C4-2B (cell line): ENCODE results near the gene EEF1A2.

Experiments used
- H3K27ac ChIP-seq: fragments of 450-650 bp; 2 replicates; pipeline ENCODE4 v1.5.1; 2017
- ZFX ChIP-seq: fragments of 450-650 bp; IDR thresholded peaks from 2 replicates; pipeline ENCODE4 v1.6.1; 2017
- TF ChIP-seq, protein P1 (sequence below): fragments of 450-650 bp; conservative IDR thresholded peaks from 2 replicates; pipeline ENCODE4 v1.5.1; 2017; ENCODE audit warnings: mild to moderate bottlenecking

EEF1A2 gene

GRCh38 chr20:63531686-63532448 lies 33.0 kb upstream of the EEF1A2 start:
- TF ChIP-seq, protein P1, sequence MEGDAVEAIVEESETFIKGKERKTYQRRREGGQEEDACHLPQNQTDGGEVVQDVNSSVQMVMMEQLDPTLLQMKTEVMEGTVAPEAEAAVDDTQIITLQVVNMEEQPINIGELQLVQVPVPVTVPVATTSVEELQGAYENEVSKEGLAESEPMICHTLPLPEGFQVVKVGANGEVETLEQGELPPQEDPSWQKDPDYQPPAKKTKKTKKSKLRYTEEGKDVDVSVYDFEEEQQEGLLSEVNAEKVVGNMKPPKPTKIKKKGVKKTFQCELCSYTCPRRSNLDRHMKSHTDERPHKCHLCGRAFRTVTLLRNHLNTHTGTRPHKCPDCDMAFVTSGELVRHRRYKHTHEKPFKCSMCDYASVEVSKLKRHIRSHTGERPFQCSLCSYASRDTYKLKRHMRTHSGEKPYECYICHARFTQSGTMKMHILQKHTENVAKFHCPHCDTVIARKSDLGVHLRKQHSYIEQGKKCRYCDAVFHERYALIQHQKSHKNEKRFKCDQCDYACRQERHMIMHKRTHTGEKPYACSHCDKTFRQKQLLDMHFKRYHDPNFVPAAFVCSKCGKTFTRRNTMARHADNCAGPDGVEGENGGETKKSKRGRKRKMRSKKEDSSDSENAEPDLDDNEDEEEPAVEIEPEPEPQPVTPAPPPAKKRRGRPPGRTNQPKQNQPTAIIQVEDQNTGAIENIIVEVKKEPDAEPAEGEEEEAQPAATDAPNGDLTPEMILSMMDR, result no peak
- TF ChIP-seq ZFX, result no peak

GRCh38 chr20:63530788-63531160 lies 31.9 kb upstream of the EEF1A2 start:
- TF ChIP-seq, protein P1, result no peak
- TF ChIP-seq ZFX, result no peak
- H3K27ac ChIP-seq, result no peak overlapping the region

More at GRCh38 chr20:63531686-63532448, 33.0 kb upstream of the EEF1A2 start:
- no peak overlapping the region for H3K27ac ChIP-seq

DNA sequence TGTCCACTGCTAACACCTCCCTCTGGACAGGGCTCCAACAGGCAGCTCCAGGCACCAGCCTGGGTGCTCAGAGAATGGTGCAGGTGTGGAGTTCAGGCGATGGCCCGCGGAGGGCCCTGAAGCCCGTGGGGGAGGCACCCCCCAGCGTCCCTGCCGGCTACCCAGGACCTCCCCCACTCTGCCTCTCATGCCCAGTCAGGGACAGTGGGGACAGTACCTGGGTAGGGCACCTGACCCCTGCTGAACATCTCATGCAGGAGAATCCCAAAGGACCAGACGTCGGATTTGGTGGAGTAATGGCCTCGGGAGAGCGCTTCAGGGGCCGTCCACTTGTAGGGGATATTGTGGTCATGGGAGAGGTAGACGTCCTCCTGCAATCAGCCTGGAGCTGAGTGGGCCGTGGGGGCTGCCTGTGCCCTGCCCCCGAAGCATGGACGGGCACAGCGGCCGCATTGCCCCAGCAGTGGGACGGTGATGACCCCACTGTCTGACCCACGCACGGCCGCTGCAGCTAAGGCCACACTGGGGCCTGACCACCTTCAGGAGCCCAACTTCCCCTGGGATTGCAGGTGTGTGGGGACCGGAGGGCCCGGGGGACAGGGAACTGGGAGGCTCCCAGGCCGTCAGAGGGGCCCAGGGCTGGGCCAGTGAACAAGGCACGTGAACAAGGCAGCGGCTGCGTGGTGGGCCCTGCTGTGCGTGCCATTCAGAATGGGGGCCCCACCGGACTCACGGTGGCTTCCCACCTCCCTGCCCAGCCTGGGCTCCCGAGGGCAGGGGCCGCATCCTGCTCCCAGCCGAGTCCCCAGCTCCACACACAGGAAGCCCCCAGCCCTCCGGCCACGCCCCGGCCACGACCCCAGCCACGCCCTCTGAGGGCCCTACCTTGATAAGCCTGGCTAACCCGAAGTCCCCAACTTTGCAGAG lies 31.2 kb upstream of the EEF1A2 start:
- H3K27ac ChIP-seq, result no peak overlapping the region
- TF ChIP-seq, protein P1, result no peak
- TF ChIP-seq ZFX, result no peak

DNA sequence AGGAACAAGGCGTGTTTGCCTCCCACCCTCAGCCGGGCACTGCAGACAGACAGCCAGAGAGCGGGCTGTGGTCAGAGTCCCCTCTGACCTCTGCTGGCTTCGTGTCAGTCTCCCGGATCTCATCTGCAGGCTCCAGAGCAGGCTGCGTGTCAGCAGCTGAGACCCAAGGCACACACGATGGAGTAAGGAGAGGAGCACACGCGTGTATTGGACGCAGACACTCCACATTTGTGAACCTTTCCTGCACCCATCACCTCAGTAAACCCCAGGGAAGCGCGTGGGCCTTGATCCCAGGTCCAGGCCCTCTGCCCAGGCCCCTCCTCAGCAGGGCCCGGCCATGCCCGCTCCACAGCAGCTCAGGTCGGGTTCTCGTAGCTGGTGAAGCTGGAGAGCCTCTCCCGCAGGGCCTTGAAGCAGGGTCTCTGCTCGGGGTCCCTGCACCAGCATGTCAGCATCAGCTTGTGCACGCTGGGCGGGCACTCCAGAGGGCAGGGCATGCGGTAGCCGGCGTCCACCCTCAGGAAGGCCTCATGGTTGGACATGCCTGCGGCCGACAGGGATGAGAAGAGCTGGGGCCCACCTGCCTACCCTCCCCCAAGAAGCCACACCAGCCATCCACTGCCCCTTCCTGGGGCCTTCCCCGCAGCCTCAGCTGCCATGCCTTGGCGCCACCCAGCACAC lies 30.4 kb upstream of the EEF1A2 start:
- no peak overlapping the region for H3K27ac ChIP-seq
- TF ChIP-seq ZFX, result no peak
- TF ChIP-seq, protein P1, result no peak

DNA sequence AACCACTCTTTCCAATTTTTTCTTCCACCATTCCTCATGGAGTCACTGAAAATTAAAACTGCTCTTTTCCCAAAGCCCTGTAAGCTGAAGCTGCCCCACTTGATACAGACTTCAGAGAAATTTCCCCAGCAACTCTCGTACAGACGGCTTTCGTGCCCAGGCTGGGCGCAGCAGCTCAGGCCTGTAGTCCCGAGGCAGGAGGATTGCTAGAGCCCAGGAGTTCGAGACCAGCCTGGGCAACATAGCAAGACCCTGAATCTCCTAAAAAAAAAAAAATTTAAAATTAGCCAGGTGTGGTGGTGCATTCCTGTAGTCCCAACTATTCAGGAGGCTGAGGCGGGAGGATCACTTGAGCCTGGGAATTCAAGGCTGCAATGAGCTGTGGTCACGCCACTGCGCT lies 28.3 kb upstream of the EEF1A2 start:
- H3K27ac ChIP-seq, result no peak overlapping the region
- TF ChIP-seq, protein P1, result no peak
- no peak for TF ChIP-seq ZFX

DNA sequence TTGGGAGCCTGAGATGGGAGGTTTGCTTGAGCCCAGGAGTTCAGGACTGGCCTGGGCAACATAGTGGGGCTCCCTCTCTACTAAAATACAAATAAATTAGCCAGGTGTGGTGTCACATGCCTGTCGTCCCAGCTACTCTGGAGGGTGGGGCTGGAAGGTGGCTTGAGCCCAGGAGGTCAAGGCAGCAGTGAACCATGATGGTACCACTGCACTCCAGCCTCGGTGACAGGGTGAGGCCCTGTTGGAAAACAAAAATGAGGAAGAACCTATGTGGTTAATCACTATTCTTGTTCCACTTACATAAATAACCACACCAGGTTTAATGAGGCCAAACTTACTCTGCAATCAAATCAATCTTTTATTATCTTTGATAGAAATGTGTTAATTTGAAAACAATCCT lies 27.1 kb upstream of the EEF1A2 start:
- no peak for TF ChIP-seq ZFX
- TF ChIP-seq, protein P1, result no peak
- H3K27ac ChIP-seq, result no peak overlapping the region
